Gastroesophageal sphincter (tissue), 4 donors: ENCODE data around the gene HSD17B8. TPM values are rescaled to one million over a fixed set of nuclear protein-coding genes. Genes with fewer than 3 reads are reported as not detected.
A peak's percentile ranks its signal among the peaks of the same experiment; 100 is the strongest.

ENCODE experiments used
- ATAC-seq: fragments of 150-250 bp; one replicate; pipeline ENCODE4 v1.9.1; 2016; ENCODE audit warnings: mild to moderate bottlenecking, moderate library complexity
- H3K27ac ChIP-seq, 4 donors: fragments of 200-600 bp; sonication (generic) in 3 of 4; 1 replicate in 3 of 4; 2 replicates in 1 of 4; pipeline ENCODE4 v1.5.1; 2016 to 2019
- H3K27me3 ChIP-seq: fragments of 200-600 bp; sonication (generic); one replicate; pipeline ENCODE4 v1.5.1; 2019
- H3K36me3 ChIP-seq, 2 donors: fragments of 200-600 bp; sonication (generic); one replicate each; pipeline ENCODE4 v1.5.1; 2019; ENCODE audit warnings: control low read depth in 1 of 2
- H3K4me1 ChIP-seq, 3 donors: fragments of 200-600 bp; sonication (generic); 1 replicate in 2 of 3; 2 replicates in 1 of 3; pipeline ENCODE4 v1.5.1; 2016 to 2019; ENCODE audit warnings: control low read depth in 2 of 3
- H3K4me3 ChIP-seq, 2 donors: fragments of 200-600 bp; sonication (generic); one replicate each; pipeline ENCODE4 v1.5.1; 2019; ENCODE audit warnings: mild to moderate bottlenecking in 1 of 2, moderate library complexity in 1 of 2
- H3K9me3 ChIP-seq, 3 donors: fragments of 200-600 bp; sonication (generic); one replicate each; pipeline ENCODE4 v1.5.1; 2017 to 2019; ENCODE audit warnings: control low read depth in 2 of 3
- EP300 ChIP-seq: sonication (generic); formaldehyde crosslinking; IDR thresholded peaks from one replicate; pipeline ENCODE4 v1.6.1; 2017; ENCODE audit warnings: antibody characterized with exemption, mild to moderate bottlenecking
- POLR2A ChIP-seq, 2 donors: fragments of 450-650 bp; IDR thresholded peaks; one replicate each; pipeline ENCODE4 v1.6.1; 2017; ENCODE audit warnings: antibody characterized with exemption in 2 of 2, mild to moderate bottlenecking in 2 of 2, moderate library complexity in 1 of 2
- POLR2AphosphoS5 ChIP-seq: sonication (generic); formaldehyde crosslinking; IDR thresholded peaks from one replicate; pipeline ENCODE4 v1.6.1; 2017; ENCODE audit warnings: antibody characterized with exemption
- WGBS, 2 donors: methylation state at CpG; one replicate each; pipeline ENCODE4 v1.1.5; 2018; ENCODE audit warnings: low coverage in 1 of 2; 5-methylcytosine and 5-hydroxymethylcytosine counted together
- total RNA-seq, 4 donors: library from RNA; depleted of rRNA; stranded (reverse); fragments of >200 nt; gene quantifications; one replicate each; pipeline ENCODE4 v1.1.0, GENCODE V29; 2016
- TF ChIP-seq, protein P1 (sequence below), 4 experiments: fragments of 200-600 bp in 2 of 4; fragments of 450-650 bp in 2 of 4; sonication (generic) in 1 of 4; IDR thresholded peaks; one replicate each; pipeline ENCODE4 v1.5.1; 2017 to 2019; ENCODE audit warnings: antibody characterized with exemption in 4 of 4, mild to moderate bottlenecking in 2 of 4, moderate library complexity in 2 of 4

Gene HSD17B8
- 10 to 100 TPM in 3 of 4 donors, 1 to 10 TPM in 1; 2.2 to 16.1 (median 12.2) TPM for total RNA-seq

- H3K4me1 ChIP-seq: peaks cover 9 to 76% (median 27%) of the 10 kb centered on the region in 3 donors
- TF ChIP-seq EP300 (no peak), POLR2AphosphoS5 (peak; percentile 30)
- WGBS, 2 donors: 0% methylated on average over 9 of the region's 48 CpGs; no CpG with 5 or more reads in 1 of the 2 donors
- no peaks in the 10 kb centered on the region for H3K9me3 ChIP-seq
- peaks cover 0 to 25% of the 10 kb centered on the region in 2 donors for H3K36me3 ChIP-seq
- peak; percentile 73 for ATAC-seq
- H3K27ac ChIP-seq: peak within 1 kb of the TSS in 3 of 4 donors; percentile 68 to 78 (median 76)
- H3K4me3 ChIP-seq: peak within 1 kb of the TSS; percentile 27 to 74
- no peaks in the 10 kb centered on the region for H3K27me3 ChIP-seq
These were observed at the start of gene HSD17B8 for GRCh38 chr6:33204415-33205190. Gene HSD17B8 (plus strand): TSS chr6:33204655. CDS start chr6:33204669, 14 bp downstream.

DNA sequence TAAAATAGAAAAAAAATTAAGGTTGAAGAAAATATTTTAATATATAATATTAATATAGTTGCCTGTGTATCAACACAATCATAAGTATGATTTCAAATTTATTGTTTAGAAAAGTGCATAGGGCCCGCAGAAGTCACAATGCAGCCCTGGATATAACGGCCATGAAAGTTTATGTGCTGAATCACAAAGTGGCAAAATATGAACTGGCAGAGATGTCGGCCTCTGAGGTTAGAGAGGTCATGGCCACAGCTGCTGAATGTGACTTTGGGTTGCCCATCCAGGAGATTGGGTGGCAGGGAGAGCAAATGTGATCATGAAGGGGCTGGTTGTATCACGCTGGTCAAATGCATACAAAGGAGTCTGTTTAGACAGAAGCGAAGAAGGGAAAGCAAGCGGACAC is 47.9 kb upstream of the HSD17B8 start:
- no peak for ATAC-seq
- 69 to 73% methylated on average over 4 to 6 of the region's 6 CpGs for WGBS, 2 donors

DNA sequence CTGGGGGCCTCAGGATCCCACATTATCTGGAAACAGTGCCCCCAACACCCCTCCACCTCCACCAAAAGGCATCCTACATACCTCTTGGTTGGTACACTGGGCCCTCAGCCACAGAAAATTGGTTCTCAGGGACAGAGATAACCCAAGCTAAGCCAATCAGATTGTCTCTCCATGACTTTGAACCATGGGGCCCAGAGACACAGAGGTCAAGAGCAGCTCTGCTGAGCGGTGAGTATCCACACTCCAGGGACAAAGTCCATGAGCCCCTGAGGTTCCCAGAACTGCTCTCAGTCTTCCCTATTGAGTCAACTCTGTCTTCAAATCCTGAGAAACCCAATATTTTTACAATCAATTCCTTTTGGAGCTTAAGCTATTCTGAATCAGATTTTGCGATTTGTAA is 47.5 kb upstream of the HSD17B8 start:
- H3K27me3 ChIP-seq: peaks cover 6% of the 10 kb centered on the region
- peaks cover 0 to 6% (median 0%) of the 10 kb centered on the region in 3 donors for H3K9me3 ChIP-seq
- no peaks in the 10 kb centered on the region for H3K36me3 ChIP-seq
- ATAC-seq: no peak
- H3K4me3 ChIP-seq: no peak overlapping the region
- 63 to 83% methylated on average over 1 to 2 of the region's 2 CpGs for WGBS, 2 donors
- TF ChIP-seq POLR2AphosphoS5 (no peak), POLR2A (IDR thresholded peaks at IDR 0.05) (no peak), EP300 (no peak)
- TF ChIP-seq, protein P1, sequence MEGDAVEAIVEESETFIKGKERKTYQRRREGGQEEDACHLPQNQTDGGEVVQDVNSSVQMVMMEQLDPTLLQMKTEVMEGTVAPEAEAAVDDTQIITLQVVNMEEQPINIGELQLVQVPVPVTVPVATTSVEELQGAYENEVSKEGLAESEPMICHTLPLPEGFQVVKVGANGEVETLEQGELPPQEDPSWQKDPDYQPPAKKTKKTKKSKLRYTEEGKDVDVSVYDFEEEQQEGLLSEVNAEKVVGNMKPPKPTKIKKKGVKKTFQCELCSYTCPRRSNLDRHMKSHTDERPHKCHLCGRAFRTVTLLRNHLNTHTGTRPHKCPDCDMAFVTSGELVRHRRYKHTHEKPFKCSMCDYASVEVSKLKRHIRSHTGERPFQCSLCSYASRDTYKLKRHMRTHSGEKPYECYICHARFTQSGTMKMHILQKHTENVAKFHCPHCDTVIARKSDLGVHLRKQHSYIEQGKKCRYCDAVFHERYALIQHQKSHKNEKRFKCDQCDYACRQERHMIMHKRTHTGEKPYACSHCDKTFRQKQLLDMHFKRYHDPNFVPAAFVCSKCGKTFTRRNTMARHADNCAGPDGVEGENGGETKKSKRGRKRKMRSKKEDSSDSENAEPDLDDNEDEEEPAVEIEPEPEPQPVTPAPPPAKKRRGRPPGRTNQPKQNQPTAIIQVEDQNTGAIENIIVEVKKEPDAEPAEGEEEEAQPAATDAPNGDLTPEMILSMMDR (IDR thresholded peaks at IDR 0.05): no peak
- no peak overlapping the region for H3K27ac ChIP-seq
- H3K4me1 ChIP-seq: peaks cover 0 to 18% (median 12%) of the 10 kb centered on the region in 3 donors

More for the DNA sequence above, 47.9 kb upstream of the HSD17B8 start:
- H3K9me3 ChIP-seq: peaks cover 0 to 10% (median 0%) of the 10 kb centered on the region in 3 donors
- no peaks in the 10 kb centered on the region for H3K36me3 ChIP-seq
- peaks cover 9% of the 10 kb centered on the region for H3K27me3 ChIP-seq
- no peak overlapping the region for H3K27ac ChIP-seq
- H3K4me3 ChIP-seq: no peak overlapping the region
- no peak for TF ChIP-seq POLR2AphosphoS5
- no peak for TF ChIP-seq POLR2A (IDR thresholded peaks at IDR 0.05)
- TF ChIP-seq, protein P1 (IDR thresholded peaks at IDR 0.05): no peak
- no peak for TF ChIP-seq EP300
- H3K4me1 ChIP-seq: peaks cover 0 to 14% (median 8%) of the 10 kb centered on the region in 3 donors

DNA sequence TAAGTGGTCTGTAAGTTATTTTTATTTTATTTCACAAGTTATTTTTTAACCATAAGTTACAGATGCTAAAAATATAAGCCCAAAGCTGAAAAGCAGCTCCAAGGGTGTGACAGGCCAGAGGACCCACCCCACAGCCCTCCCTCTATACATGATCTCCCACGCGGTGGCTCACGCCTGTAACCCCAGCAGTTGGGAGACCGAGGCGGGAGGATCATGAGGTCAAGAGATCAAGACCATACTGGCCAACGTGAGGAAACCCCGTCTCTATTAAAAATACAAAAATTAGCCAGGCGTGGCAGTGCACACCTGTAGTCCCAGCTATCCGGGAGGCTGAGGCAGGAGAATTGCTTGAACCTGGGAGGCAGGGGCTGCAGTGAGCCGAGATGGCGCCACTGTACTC is 44.4 kb upstream of the HSD17B8 start:
- Histone ChIP-seq H3K36me3 (no peaks in the 10 kb centered on the region), H3K4me1 (peaks cover 0 to 21% (median 12%) of the 10 kb centered on the region in 3 donors), H3K27ac (peak overlapping the region in 1 of 4 donors; percentile 77), H3K27me3 (no peaks in the 10 kb centered on the region), H3K4me3 (no peak overlapping the region), H3K9me3 (no peaks in the 10 kb centered on the region)
- WGBS, 2 donors: 40 to 93% methylated on average over 1 to 5 of the region's 11 CpGs
- TF ChIP-seq POLR2AphosphoS5 (no peak), POLR2A (IDR thresholded peaks at IDR 0.05) (no peak), EP300 (no peak)
- TF ChIP-seq, protein P1 (IDR thresholded peaks at IDR 0.05): no peak
- ATAC-seq: no peak

DNA sequence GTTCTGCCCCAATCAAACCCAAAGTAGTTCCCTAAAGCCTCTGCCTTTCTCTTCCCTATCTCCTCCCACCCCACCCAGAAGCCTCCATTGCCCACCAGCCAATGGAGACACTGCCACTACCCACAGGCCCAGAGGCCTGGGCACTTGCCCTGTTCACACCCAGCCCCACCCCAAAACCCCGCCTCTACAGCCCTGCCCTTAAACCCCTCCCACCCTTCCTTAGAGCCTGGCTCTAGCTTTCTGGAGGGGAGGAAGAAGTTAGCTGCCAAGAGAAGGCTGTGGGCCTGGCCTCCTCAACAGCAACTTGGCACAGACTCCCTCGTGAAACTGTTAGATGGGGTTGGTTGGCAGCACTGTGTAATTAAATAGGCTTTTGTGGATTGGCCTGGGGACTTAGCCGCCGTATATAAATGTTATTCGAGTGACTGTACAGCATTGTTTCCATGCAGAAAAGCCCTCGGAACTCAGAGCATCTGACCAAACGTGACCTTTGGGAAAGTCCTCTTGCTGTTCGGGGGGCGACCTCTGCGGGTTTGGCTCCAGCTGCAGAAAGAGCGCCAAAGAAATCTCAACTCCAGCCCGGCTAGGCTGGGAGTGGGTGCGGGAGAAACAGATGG is 43.6 kb upstream of the HSD17B8 start:
- H3K4me1 ChIP-seq: peaks cover 0 to 21% (median 12%) of the 10 kb centered on the region in 3 donors
- H3K4me3 ChIP-seq: peak overlapping the region in 1 of 2 donors; percentile 57
- peak overlapping the region in 3 of 4 donors; percentile 73 to 77 (median 77) for H3K27ac ChIP-seq
- H3K9me3 ChIP-seq: no peaks in the 10 kb centered on the region
- 17 to 35% methylated on average over 2 to 5 of the region's 13 CpGs for WGBS, 2 donors
- H3K27me3 ChIP-seq: no peaks in the 10 kb centered on the region
- H3K36me3 ChIP-seq: no peaks in the 10 kb centered on the region
- ATAC-seq: peak; percentile 69
- TF ChIP-seq EP300: no peak
- TF ChIP-seq POLR2AphosphoS5: peak; percentile 70
- TF ChIP-seq, protein P1 (IDR thresholded peaks at IDR 0.05): no peak
- no peak for TF ChIP-seq POLR2A (IDR thresholded peaks at IDR 0.05)
